ENCODE data around the gene DLGAP1.

DLGAP1 gene

GRCh38 chr18:3458952-3459853 is 995.9 kb downstream of the DLGAP1 start:
- DNase-seq (ENCODE audit: low spot score) = no peak

- DNase-seq (ENCODE audit: low spot score) = no peak
Measured at GRCh38 chr18:3458378-3458777, 996.7 kb downstream of the DLGAP1 start.

- no peak for DNase-seq (ENCODE audit: low spot score)
Measured at GRCh38 chr18:3457261-3457724, 997.8 kb downstream of the DLGAP1 start.

- no peak for DNase-seq (ENCODE audit: low spot score)
Measured at GRCh38 chr18:3456686-3457069, 998.4 kb downstream of the DLGAP1 start.

- no peak for DNase-seq (ENCODE audit: low spot score)
Measured at GRCh38 chr18:3455907-3456685, 999.0 kb downstream of the DLGAP1 start.

GRCh38 chr18:3455090-3455635 is 999.9 kb downstream of the DLGAP1 start:
- DNase-seq (ENCODE audit: low spot score) = no peak

GRCh38 chr18:3454365-3455089 is 1000.6 kb downstream of the DLGAP1 start:
- DNase-seq (ENCODE audit: low spot score) = no peak

GRCh38 chr18:3453540-3454364 is 1001.4 kb downstream of the DLGAP1 start:
- DNase-seq (ENCODE audit: low spot score) = no peak

- DNase-seq (ENCODE audit: low spot score) = no peak
Measured at GRCh38 chr18:3452750-3453539, 1002.2 kb downstream of the DLGAP1 start.

GRCh38 chr18:3451989-3452749 is 1002.9 kb downstream of the DLGAP1 start:
- no peak for DNase-seq (ENCODE audit: low spot score)

- peak; percentile 72 for DNase-seq (ENCODE audit: low spot score)
Measured at GRCh38 chr18:3451183-3451988, 1003.7 kb downstream of the DLGAP1 start.

GRCh38 chr18:3450799-3451182 is 1004.3 kb downstream of the DLGAP1 start:
- no peak for DNase-seq (ENCODE audit: low spot score)

- DNase-seq (ENCODE audit: low spot score) = peak; percentile 69
Measured at GRCh38 chr18:3450012-3450798, 1004.9 kb downstream of the DLGAP1 start, which contains the start of gene TGIF1. TSS of gene TGIF1 (plus strand) at chr18:3450172. CDS start at chr18:3450490, 318 bp downstream.

GRCh38 chr18:3449512-3450011 is 1005.5 kb downstream of the DLGAP1 start:
- DNase-seq (ENCODE audit: low spot score) = no peak

- no peak for DNase-seq (ENCODE audit: low spot score)
Measured at GRCh38 chr18:3448838-3449511, 1006.1 kb downstream of the DLGAP1 start.

- peak; percentile 82 for DNase-seq (ENCODE audit: low spot score)
Measured at GRCh38 chr18:3447895-3448837, 1006.9 kb downstream of the DLGAP1 start.

Measured in iPS-NIHi11 (cell line).